ENCODE measurements around the gene CNN3.

The CNN3 gene

GRCh38 chr1:94887603-94888171, 39.2 kb downstream of the CNN3 start:
- no peak for DNase-seq (ENCODE audit: low read depth in 2 of 2)

DNA sequence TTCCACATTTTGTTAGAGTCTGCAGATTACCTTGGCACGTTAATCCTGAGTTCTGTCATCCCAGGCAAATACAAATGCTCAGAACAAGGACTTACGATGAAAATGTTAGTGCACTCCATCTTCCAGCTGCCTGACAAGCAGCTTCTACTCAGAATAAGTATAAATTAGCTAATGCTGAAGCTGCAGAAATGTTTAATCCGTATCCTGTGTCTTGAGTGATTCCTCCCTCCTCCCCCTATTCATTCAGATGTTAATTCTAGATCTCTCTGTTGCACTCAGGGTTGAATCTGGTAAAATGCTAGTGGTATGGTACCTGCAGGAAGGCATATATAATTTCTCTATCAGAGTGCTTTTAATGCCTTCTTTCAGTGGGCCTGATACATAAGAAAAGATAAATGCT, 39.8 kb downstream of the CNN3 start:
- no peak for DNase-seq (ENCODE audit: low read depth in 2 of 2)

DNA sequence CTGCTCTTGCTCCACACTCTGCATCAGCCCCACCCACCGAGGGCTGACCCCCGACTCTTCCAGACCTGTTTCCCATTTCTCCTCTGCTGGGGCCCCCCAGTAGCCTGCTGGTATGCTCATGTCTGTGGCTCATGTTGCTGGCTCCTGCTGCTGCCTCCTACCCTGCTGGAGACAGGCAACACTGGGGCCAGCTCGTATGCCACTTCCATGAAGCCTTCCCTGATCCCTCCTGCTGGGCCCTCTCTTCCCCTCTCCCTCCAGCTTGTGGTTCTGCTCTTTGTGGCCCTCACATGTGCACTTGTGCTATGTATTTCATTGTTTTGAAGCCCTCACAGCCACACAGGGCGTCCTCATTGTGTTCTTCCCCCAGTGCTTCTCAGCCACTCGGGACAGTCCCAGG, 40.5 kb downstream of the CNN3 start:
- no peak for DNase-seq (ENCODE audit: low read depth in 2 of 2)

DNA sequence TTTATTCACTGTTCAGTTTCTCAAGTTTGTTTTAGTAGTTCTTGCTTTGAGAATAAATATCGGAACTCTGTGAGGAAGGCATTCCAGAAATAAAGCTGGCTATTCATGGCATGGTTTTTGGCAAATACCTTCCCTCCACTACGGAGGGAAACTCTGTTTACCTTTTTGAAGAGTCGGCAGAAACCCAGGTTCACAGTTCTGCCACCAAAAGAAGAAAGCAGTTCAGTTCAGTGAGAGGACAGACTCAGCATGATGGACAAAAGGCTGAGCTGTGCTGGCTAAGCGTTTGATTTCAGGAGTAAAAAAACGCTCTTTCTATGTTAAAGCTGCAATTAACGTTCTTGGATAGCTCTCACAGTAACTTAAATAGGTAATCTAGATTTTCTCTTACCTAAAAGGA, 42.4 kb downstream of the CNN3 start:
- no peak for DNase-seq (ENCODE audit: low read depth in 2 of 2)

DNA sequence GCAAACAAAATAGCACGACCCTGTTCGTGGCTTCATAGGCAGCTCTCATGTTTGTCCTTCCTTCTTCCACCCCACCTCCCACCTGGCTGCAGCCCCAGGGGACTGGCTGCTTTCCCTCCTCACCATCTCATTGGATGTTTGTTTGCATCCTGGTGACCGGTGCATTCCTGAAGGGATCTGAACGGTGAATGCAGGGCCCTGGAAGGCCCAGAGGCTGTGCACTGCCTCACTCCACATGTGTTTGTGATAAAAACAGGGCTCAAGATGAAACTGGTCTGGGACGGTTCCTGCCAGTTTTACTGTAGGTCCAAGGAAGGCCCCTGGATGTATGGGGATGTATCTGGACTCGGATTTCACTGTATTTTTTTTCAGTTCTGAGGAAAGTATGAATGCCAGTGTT, 42.8 kb downstream of the CNN3 start:
- DNase-seq (ENCODE audit: low read depth in 2 of 2): no peak

DNA sequence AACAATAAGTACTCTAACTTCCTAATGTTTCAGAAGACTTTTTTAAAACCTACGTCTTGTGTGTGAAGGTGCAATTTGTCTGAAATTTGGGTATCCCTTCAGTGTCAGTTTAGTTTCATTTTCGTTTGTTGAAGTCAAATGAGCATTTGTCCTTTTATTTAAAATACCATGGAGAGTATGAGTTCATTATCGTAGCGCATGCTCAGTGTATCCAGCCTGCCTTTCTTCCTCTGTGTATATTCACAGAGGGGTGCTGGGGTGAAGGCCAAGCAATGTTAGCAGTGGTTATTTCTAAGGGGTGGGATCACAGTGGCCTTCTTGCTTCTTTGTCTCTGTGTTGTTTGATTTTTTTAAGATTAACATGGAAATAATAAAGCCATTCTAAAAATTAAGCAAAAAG, 43.2 kb downstream of the CNN3 start:
- DNase-seq (ENCODE audit: low read depth in 2 of 2): no peak

GRCh38 chr1:94878329-94878728, 48.6 kb downstream of the CNN3 start:
- no peak for DNase-seq (ENCODE audit: low read depth in 2 of 2)

DNA sequence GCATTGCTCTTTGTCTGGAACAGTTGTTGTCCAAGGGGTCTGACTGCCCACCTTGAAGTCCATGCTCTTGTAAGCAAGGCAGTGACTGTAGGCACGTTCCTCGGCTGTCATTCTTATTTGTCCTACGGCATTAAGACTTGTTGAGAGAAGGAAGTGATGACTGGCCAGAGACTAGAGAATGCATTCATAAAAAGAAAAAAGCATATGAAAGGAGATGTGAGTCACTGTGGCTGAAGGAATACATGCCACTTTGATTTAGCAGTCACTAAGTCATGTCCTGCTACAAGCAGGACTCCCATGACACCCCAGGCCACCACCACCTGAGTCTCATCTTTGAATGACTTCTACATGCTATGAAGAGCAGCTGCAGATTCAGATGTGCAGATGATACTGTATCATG, 50.5 kb downstream of the CNN3 start:
- DNase-seq (ENCODE audit: low read depth in 2 of 2): no peak

- DNase-seq (ENCODE audit: low read depth in 2 of 2): no peak
These were observed 51.1 kb downstream of the CNN3 start for GRCh38 chr1:94875794-94876193.

- no peak for DNase-seq (ENCODE audit: low read depth in 2 of 2)
These were observed 52.5 kb downstream of the CNN3 start for GRCh38 chr1:94874423-94874822.

DNA sequence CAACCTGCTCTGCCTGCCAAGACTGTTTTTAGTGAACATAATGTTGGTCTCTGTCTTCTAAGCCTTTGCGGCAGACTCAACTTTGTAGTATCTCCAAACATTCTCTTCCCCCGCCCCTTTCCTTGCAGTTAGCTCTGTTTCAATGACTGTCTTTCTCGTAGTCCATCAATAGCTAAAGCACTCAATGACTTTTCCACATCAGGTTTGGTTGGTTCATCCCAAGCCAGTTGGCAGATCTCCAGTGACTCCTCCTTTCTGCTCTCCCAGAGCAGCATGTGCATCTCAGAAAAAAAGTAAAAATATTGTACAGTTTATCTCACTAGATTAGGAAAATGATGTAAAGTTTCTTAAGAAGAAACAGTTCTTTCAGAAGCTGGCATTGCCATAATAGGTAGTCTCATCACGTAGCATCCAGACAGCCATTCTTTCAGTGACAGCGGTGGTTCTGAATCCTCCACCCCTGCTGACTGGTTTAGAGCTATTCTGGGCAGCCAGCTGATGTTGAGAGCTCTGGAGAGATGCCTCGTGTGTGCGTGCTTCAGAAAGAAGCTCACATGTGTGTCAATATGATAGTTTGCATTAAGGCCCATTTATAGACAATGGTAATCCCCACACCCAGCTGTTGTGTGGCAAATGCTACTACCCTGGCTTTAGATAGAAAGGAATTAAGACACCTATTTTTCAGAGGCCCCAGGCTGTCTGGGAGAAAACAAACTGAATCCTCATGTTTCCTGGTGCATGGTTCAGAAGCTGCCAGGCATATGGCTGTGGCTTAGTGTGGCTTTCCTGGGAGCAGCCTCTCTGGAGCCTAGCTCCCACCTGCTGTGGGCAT, 53.2 kb downstream of the CNN3 start:
- DNase-seq (ENCODE audit: low read depth in 2 of 2): no peak

GRCh38 chr1:94872771-94873495, 54.0 kb downstream of the CNN3 start:
- no peak for DNase-seq (ENCODE audit: low read depth in 2 of 2)

DNA sequence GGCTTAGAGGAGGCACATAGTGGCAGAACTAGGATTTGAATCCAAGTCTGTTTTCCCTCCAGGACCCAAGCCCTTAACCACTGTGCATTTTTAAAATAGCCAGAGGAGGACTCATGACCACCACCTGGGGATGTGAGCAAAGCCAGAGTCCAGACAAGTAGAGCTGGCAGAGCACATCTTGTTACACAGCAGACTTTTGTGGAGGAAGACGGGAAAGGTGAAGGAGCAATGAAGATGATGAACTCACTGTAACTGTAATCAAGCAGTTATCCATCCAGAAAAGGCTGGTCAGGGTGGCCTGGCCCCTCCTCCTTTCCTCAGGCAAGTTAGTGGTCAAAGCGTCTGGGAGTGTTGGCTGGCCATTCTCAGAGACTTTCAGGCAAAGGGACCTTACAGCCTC, 55.9 kb downstream of the CNN3 start:
- no peak for DNase-seq (ENCODE audit: low read depth in 2 of 2)

GRCh38 chr1:94866164-94866807, 60.6 kb downstream of the CNN3 start:
- no peak for DNase-seq (ENCODE audit: low read depth in 2 of 2)

DNA sequence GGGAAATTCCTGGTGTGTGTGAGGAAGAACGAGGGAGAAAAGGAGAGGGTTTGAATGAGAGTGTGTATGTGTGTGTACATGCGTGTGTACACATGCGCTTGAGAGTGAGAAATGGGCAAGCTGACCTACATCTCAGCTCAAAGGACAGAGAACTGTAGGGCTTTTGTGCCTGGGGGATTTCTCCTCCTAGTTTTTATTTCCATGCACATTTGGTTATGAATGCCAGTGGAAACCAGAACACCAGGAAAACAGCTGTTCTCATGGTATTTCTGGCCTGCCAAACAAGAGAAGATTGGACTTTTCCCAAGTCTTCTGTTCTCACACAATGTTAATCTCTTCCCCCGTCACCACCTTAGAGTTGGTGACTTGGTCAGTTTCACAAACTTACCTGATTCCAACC, 61.5 kb downstream of the CNN3 start:
- DNase-seq (ENCODE audit: low read depth in 2 of 2): no peak

DNA sequence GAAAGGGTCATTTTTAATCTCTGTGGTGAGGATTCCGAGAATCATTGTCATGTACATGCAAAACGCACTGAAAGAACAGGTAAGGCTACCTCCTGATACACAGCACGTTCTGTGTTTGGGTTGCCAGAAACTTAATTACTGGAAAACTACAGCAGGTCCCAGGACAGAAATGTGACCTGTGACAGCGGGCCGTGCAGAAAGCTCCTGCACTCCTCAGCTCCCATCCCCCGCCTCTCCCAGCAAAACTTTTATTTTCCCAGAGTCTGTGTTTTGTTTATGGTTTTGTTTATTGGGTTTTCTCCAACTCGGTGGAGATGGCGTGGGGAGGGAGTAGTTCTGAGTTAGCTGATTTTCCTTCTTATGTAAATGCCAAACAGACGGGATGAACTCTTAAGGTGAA, 62.1 kb downstream of the CNN3 start:
- no peak for DNase-seq (ENCODE audit: low read depth in 2 of 2)

DNA sequence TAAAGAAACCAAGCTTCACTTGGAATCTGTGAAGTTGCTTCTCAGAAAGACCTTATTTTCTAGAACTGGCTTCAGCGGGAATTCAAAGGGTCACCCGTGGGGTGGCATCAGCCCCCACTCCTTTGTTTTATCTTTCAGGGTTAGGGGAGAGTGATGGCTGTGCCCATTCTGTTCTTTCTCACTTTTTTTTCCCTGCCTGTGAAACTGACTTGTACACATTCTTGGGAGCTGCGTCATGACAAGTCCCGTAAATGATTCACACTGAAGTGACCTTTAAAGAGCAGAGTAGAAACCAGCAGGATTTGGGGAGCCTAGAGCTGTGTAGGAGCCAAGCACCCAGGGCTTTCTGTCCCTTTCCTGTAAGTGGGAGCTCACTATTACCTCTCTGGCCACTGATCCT, 63.0 kb downstream of the CNN3 start:
- no peak for DNase-seq (ENCODE audit: low read depth in 2 of 2)

DNA sequence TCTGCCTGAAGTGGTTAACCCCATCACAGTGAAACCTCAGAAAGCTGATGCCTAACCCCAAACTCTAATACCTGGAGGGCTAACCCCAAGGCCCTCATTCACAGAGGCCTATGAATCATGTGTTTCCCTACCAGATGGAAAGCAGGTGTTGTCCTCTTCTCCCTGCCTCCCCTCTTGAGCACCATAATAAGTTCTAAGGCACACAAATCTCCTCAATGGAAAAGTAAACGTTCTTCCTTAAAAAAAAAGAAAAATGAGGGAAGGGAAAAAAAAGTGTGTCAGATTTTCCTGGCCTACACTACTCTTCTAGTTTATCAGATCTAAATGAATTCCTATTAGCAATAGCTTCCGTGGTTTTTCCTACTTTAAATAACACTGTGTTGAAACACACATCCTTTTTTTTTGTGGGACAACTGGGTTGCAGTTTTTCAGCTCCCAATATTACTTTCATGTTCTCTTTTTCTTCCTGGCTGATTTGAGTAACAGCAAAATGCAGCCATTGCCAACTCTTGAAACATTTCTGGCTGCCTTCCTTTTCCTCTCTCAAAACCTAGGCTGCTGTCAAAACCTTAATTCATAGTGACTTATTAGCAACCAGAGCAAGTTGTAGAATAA, 63.5 kb downstream of the CNN3 start:
- DNase-seq (ENCODE audit: low read depth in 2 of 2): no peak

GRCh38 chr1:94862718-94863117, 64.2 kb downstream of the CNN3 start:
- no peak for DNase-seq (ENCODE audit: low read depth in 2 of 2)

- no peak for DNase-seq (ENCODE audit: low read depth in 2 of 2)
These were observed 67.7 kb downstream of the CNN3 start for GRCh38 chr1:94859174-94859573.

- DNase-seq (ENCODE audit: low read depth in 2 of 2): no peak
These were observed 68.6 kb downstream of the CNN3 start for GRCh38 chr1:94858276-94858675.

- no peak for DNase-seq (ENCODE audit: low read depth in 2 of 2)
These were observed 70.0 kb downstream of the CNN3 start for GRCh38 chr1:94856868-94857267.

Measured in stimulated activated CD4-positive, alpha-beta T cell treated with anti-CD3 and anti-CD28 coated beads, Interleukin-1b, Interleukin-23, amount 100 ng/mL, for 4 hours (primary cell).